Left renal cortex interstitium (tissue), 4 donors: ENCODE measurements around the gene GCK. TPM values are rescaled to one million over a fixed set of nuclear protein-coding genes. Genes with fewer than 3 reads are reported as not detected.
"Not testable (repeated sequence)": the region's sequence is repeated elsewhere in the genome, so short reads cannot be mapped to it uniquely, and the experiment has no call there.

ENCODE experiments used
- DNase-seq, 4 donors: peaks; one replicate each; pipeline ENCODE4 v3.0.0-alpha.2; 2013; ENCODE audit warnings: low read depth in 4 of 4, low spot score in 2 of 4, missing footprints in 1 of 4
- polyA plus RNA-seq, 4 donors: library from polyadenylated mRNA; unstranded; fragments of 120-200 nt; gene quantifications; one replicate each; pipeline ENCODE4 v1.2.1, GENCODE V29; 2013; ENCODE audit not compliant: insufficient read length in 4 of 4

The GCK gene
- polyA plus RNA-seq, 4 donors, result 3.2 to 4.8 (median 3.9) TPM

GRCh38 chr7:44184206-44184872 is 4.9 kb downstream of the GCK start:
- DNase-seq, result no peak

- no peak for DNase-seq
These were observed 5.9 kb downstream of the GCK start for GRCh38 chr7:44183386-44183785.

GRCh38 chr7:44182827-44183226 is 6.4 kb downstream of the GCK start:
- DNase-seq, result no peak

GRCh38 chr7:44180631-44181030 is 8.6 kb downstream of the GCK start:
- DNase-seq, result no peak

GRCh38 chr7:44177570-44178131 is 11.6 kb downstream of the GCK start:
- DNase-seq, result no peak

GRCh38 chr7:44176486-44176885 is 12.8 kb downstream of the GCK start:
- no peak for DNase-seq

- DNase-seq, result no peak
These were observed 13.5 kb downstream of the GCK start for GRCh38 chr7:44175730-44176129.

GRCh38 chr7:44174694-44174948 is 14.6 kb downstream of the GCK start:
- DNase-seq, result not testable (repeated sequence)

- DNase-seq, result no peak
These were observed 15.1 kb downstream of the GCK start for GRCh38 chr7:44173911-44174693.

GRCh38 chr7:44172803-44173424 is 16.3 kb downstream of the GCK start:
- DNase-seq, result no peak

- DNase-seq, result no peak
These were observed 16.9 kb downstream of the GCK start for GRCh38 chr7:44172352-44172751.

GRCh38 chr7:44171901-44172300 is 17.3 kb downstream of the GCK start:
- DNase-seq, result not testable (repeated sequence)

- no peak for DNase-seq
These were observed 21.3 kb downstream of the GCK start for GRCh38 chr7:44167920-44168319.

- no peak for DNase-seq
These were observed 25.6 kb downstream of the GCK start for GRCh38 chr7:44163591-44163990.

- DNase-seq, result no peak
These were observed 26.3 kb downstream of the GCK start for GRCh38 chr7:44162785-44163395.

- DNase-seq, result no peak
These were observed 27.1 kb downstream of the GCK start for GRCh38 chr7:44162179-44162578.

- no peak for DNase-seq
These were observed 27.9 kb downstream of the GCK start for GRCh38 chr7:44161371-44161770.

GRCh38 chr7:44159824-44160630 is 29.2 kb downstream of the GCK start:
- no peak for DNase-seq

- no peak for DNase-seq
These were observed 30.2 kb downstream of the GCK start for GRCh38 chr7:44158873-44159631.
